Fibroblast of upper back skin (primary cell): ENCODE results near the gene RUBCN.

Experiments used
- DNase-seq: peaks from one replicate; pipeline ENCODE4 v3.0.0-alpha.2; 2013

Gene RUBCN

GRCh38 chr3:197736491-197737318 is at the start of gene RUBCN:
Gene RUBCN, minus strand, starts transcription at chr3:197736904. Its CDS starts 185 bp downstream, at chr3:197736719.
- peak; percentile 93 for DNase-seq

GRCh38 chr3:197784019-197784585 is 47.4 kb upstream of the RUBCN start:
- DNase-seq = no peak

- no peak for DNase-seq
These were observed 45.5 kb upstream of the RUBCN start for GRCh38 chr3:197782230-197782629.

- DNase-seq = no peak
These were observed 38.6 kb upstream of the RUBCN start for GRCh38 chr3:197775317-197775716.

GRCh38 chr3:197761784-197762183 is 25.1 kb upstream of the RUBCN start:
- no peak for DNase-seq

GRCh38 chr3:197758512-197758911 is 21.8 kb upstream of the RUBCN start:
- no peak for DNase-seq

- DNase-seq = no peak
These were observed 20.0 kb upstream of the RUBCN start for GRCh38 chr3:197756704-197757103.

- DNase-seq = no peak
These were observed 16.6 kb upstream of the RUBCN start for GRCh38 chr3:197753263-197753662.

GRCh38 chr3:197752107-197752506 is 15.4 kb upstream of the RUBCN start:
- no peak for DNase-seq

- DNase-seq = peak; percentile 26
These were observed 14.4 kb upstream of the RUBCN start for GRCh38 chr3:197750858-197751737.

GRCh38 chr3:197750396-197750831 is 13.7 kb upstream of the RUBCN start:
- DNase-seq = peak; percentile 58

GRCh38 chr3:197749601-197750395 is 13.1 kb upstream of the RUBCN start, which contains the start of gene FYTTD1:
Gene FYTTD1, plus strand, starts transcription at chr3:197749883. Its CDS starts 89 bp downstream, at chr3:197749972.
- DNase-seq = peak; percentile 83

GRCh38 chr3:197749315-197749600 is 12.6 kb upstream of the RUBCN start:
- peak; percentile 28 for DNase-seq

GRCh38 chr3:197748597-197749314 is 12.1 kb upstream of the RUBCN start:
- peak; percentile 80 for DNase-seq

GRCh38 chr3:197746801-197747237 is 10.1 kb upstream of the RUBCN start:
- no peak for DNase-seq

- no peak for DNase-seq
These were observed 9.5 kb upstream of the RUBCN start for GRCh38 chr3:197746209-197746608.

GRCh38 chr3:197742787-197743186 is 6.1 kb upstream of the RUBCN start:
- no peak for DNase-seq

GRCh38 chr3:197737749-197738462 is 1.2 kb upstream of the RUBCN start:
- no peak for DNase-seq

- no peak for DNase-seq
These were observed 580 bp upstream of the RUBCN start for GRCh38 chr3:197737319-197737649.

GRCh38 chr3:197736010-197736490 is 654 bp downstream of the RUBCN start:
- no peak for DNase-seq

GRCh38 chr3:197734667-197735318 is 1.9 kb downstream of the RUBCN start:
- DNase-seq = no peak
